GM06990 (cell line): ENCODE measurements around the gene SDCCAG8.

Source experiments
- DNase-seq: peaks from one replicate; pipeline ENCODE4 v3.0.0-alpha.2; 2011; ENCODE audit not compliant: insufficient read length; ENCODE audit errors: extremely low read depth
- H3K27me3 ChIP-seq: replicated peaks from 2 replicates; pipeline ENCODE4 v1.6.0; 2011; ENCODE audit warnings: low read length; ENCODE audit not compliant: control insufficient read depth, insufficient read depth
- H3K36me3 ChIP-seq: 2 replicates; pipeline ENCODE4 v1.5.1; 2011; ENCODE audit warnings: low read length; ENCODE audit not compliant: control insufficient read depth, insufficient read depth
- H3K4me3 ChIP-seq: replicated peaks from 2 replicates; pipeline ENCODE4 v1.5.1; 2011; ENCODE audit warnings: low read depth, mild to moderate bottlenecking, control low read depth, low read length
- CTCF ChIP-seq: IDR thresholded peaks from 2 replicates; pipeline ENCODE4 v1.5.1; 2011; ENCODE audit warnings: low read length, control low read depth, mild to moderate bottlenecking, inconsistent platforms; ENCODE audit not compliant: insufficient read depth, poor library complexity, severe bottlenecking

The SDCCAG8 gene

GRCh38 chr1:243379208-243379607 is 123.4 kb downstream of the SDCCAG8 start:
- no peak for DNase-seq
- no peak for TF ChIP-seq CTCF
- Histone ChIP-seq H3K4me3 (no peak overlapping the region), H3K27me3 (no peaks in the 10 kb centered on the region), H3K36me3 (no peaks in the 10 kb centered on the region; the same call in 1 of the 2 replicates)

GRCh38 chr1:243379706-243380105 is 123.9 kb downstream of the SDCCAG8 start:
- no peak for DNase-seq
- TF ChIP-seq CTCF: no peak
- H3K27me3 ChIP-seq: no peaks in the 10 kb centered on the region
- no peaks in the 10 kb centered on the region; the same call in 1 of the 2 replicates for H3K36me3 ChIP-seq
- no peak overlapping the region for H3K4me3 ChIP-seq

GRCh38 chr1:243388276-243388675 is 132.4 kb downstream of the SDCCAG8 start:
- TF ChIP-seq CTCF: no peak
- no peak for DNase-seq
- Histone ChIP-seq H3K27me3 (no peaks in the 10 kb centered on the region), H3K36me3 (no peaks in the 10 kb centered on the region), H3K4me3 (no peak overlapping the region)

GRCh38 chr1:243390162-243390791 is 134.4 kb downstream of the SDCCAG8 start:
- Histone ChIP-seq H3K4me3 (no peak overlapping the region), H3K27me3 (no peaks in the 10 kb centered on the region), H3K36me3 (no peaks in the 10 kb centered on the region)
- DNase-seq: no peak
- no peak for TF ChIP-seq CTCF

- no peak overlapping the region for H3K4me3 ChIP-seq
- no peak for TF ChIP-seq CTCF
- DNase-seq: no peak
Measured at GRCh38 chr1:243391355-243391754, 135.5 kb downstream of the SDCCAG8 start.

GRCh38 chr1:243393096-243393495 is 137.3 kb downstream of the SDCCAG8 start:
- no peak for TF ChIP-seq CTCF
- no peak overlapping the region for H3K4me3 ChIP-seq
- DNase-seq: no peak

More at GRCh38 chr1:243391355-243391754, 135.5 kb downstream of the SDCCAG8 start:
- Histone ChIP-seq H3K36me3 (no peaks in the 10 kb centered on the region), H3K27me3 (no peaks in the 10 kb centered on the region)

More at GRCh38 chr1:243393096-243393495, 137.3 kb downstream of the SDCCAG8 start:
- Histone ChIP-seq H3K27me3 (no peaks in the 10 kb centered on the region), H3K36me3 (no peaks in the 10 kb centered on the region)
